HG03103 (cell line): ENCODE results near the gene RBMS3.
"Not testable (repeated sequence)": the region's sequence is repeated elsewhere in the genome, so short reads cannot be mapped to it uniquely, and the experiment has no call there.

Experiments used
- ATAC-seq: cut with Tn5 transposase; IDR thresholded peaks from one replicate; pipeline ENCODE4 v1.9.1; 2021; ENCODE audit warnings: low read depth; ENCODE audit not compliant: unreplicated experiment

RBMS3 gene

GRCh38 chr3:29280404-29281093 lies at the start of gene RBMS3:
TSS of gene RBMS3 (plus strand) at chr3:29281071.
- ATAC-seq: peak; percentile 39

GRCh38 chr3:29233126-29233525 lies 47.7 kb upstream of the RBMS3 start:
- not testable (repeated sequence) for ATAC-seq

GRCh38 chr3:29236146-29236840 lies 44.6 kb upstream of the RBMS3 start:
- ATAC-seq: no peak

GRCh38 chr3:29239376-29239775 lies 41.5 kb upstream of the RBMS3 start:
- no peak for ATAC-seq

GRCh38 chr3:29240248-29240647 lies 40.6 kb upstream of the RBMS3 start:
- no peak for ATAC-seq

GRCh38 chr3:29240887-29241286 lies 40.0 kb upstream of the RBMS3 start:
- ATAC-seq: no peak

GRCh38 chr3:29241855-29242254 lies 39.0 kb upstream of the RBMS3 start:
- no peak for ATAC-seq

GRCh38 chr3:29242296-29242695 lies 38.6 kb upstream of the RBMS3 start:
- no peak for ATAC-seq

GRCh38 chr3:29245441-29245840 lies 35.4 kb upstream of the RBMS3 start:
- no peak for ATAC-seq

- ATAC-seq: no peak
Measured at GRCh38 chr3:29247088-29247745, 33.7 kb upstream of the RBMS3 start.

- ATAC-seq: no peak
Measured at GRCh38 chr3:29249829-29250345, 31.0 kb upstream of the RBMS3 start.

GRCh38 chr3:29255854-29256696 lies 24.8 kb upstream of the RBMS3 start:
- no peak for ATAC-seq

GRCh38 chr3:29258161-29258560 lies 22.7 kb upstream of the RBMS3 start:
- no peak for ATAC-seq

- ATAC-seq: no peak
Measured at GRCh38 chr3:29261119-29261518, 19.8 kb upstream of the RBMS3 start.

GRCh38 chr3:29263476-29263875 lies 17.4 kb upstream of the RBMS3 start:
- ATAC-seq: no peak

- ATAC-seq: no peak
Measured at GRCh38 chr3:29265509-29266072, 15.3 kb upstream of the RBMS3 start.

- ATAC-seq: no peak
Measured at GRCh38 chr3:29267226-29267625, 13.6 kb upstream of the RBMS3 start.

GRCh38 chr3:29268651-29269050 lies 12.2 kb upstream of the RBMS3 start:
- no peak for ATAC-seq

- ATAC-seq: no peak
Measured at GRCh38 chr3:29270752-29271151, 10.1 kb upstream of the RBMS3 start.

- ATAC-seq: no peak
Measured at GRCh38 chr3:29271475-29271874, 9.4 kb upstream of the RBMS3 start.
